GM18951 (cell line): ENCODE measurements around the gene ARHGAP22.

Source experiments
- POLR2A ChIP-seq: IDR thresholded peaks from 4 replicates; pipeline ENCODE4 v1.6.1; 2011; ENCODE audit warnings: mild to moderate bottlenecking; ENCODE audit not compliant: insufficient read length, insufficient read depth; ENCODE audit errors: extremely low read depth
- in situ Hi-C: fragments of 300-500 bp; cut with MboI; formaldehyde crosslinking; loops from one replicate; pipeline ENCODE4 v1.12.0; 2022; ENCODE audit warnings: low sequenced_read_pairs, mixed read lengths, inconsistent platforms; ENCODE audit not compliant: unreplicated experiment

ARHGAP22 gene

GRCh38 chr10:48543182-48543844 lies 61.6 kb downstream of the ARHGAP22 start:
- no peak for TF ChIP-seq POLR2A
- in situ Hi-C loops, result no loop called here

- in situ Hi-C loops, result no loop called here
- TF ChIP-seq POLR2A, result no peak
These were observed 62.2 kb downstream of the ARHGAP22 start for GRCh38 chr10:48542471-48543181.

GRCh38 chr10:48541144-48541795 lies 63.6 kb downstream of the ARHGAP22 start:
- no peak for TF ChIP-seq POLR2A
- in situ Hi-C loops, result no loop called here

- in situ Hi-C loops, result no loop called here
- TF ChIP-seq POLR2A, result no peak
These were observed 66.3 kb downstream of the ARHGAP22 start for GRCh38 chr10:48538611-48539010.

- in situ Hi-C loops, result no loop called here
- no peak for TF ChIP-seq POLR2A
These were observed 67.7 kb downstream of the ARHGAP22 start for GRCh38 chr10:48536916-48537890.

- no peak for TF ChIP-seq POLR2A
- in situ Hi-C loops, result no loop called here
These were observed 68.7 kb downstream of the ARHGAP22 start for GRCh38 chr10:48536156-48536500.

- in situ Hi-C loops, result no loop called here
These were observed 69.3 kb downstream of the ARHGAP22 start for GRCh38 chr10:48535416-48536155.

GRCh38 chr10:48533951-48534720 lies 70.7 kb downstream of the ARHGAP22 start:
- in situ Hi-C loops, result no loop called here
- TF ChIP-seq POLR2A, result no peak

More at GRCh38 chr10:48535416-48536155, 69.3 kb downstream of the ARHGAP22 start:
- TF ChIP-seq POLR2A, result no peak

- in situ Hi-C loops, result no loop called here
These were observed 71.3 kb downstream of the ARHGAP22 start for GRCh38 chr10:48533540-48533939.

GRCh38 chr10:48531486-48531885 lies 73.4 kb downstream of the ARHGAP22 start:
- in situ Hi-C loops, result no loop called here
- TF ChIP-seq POLR2A, result no peak

More at GRCh38 chr10:48533540-48533939, 71.3 kb downstream of the ARHGAP22 start:
- TF ChIP-seq POLR2A, result no peak

- no peak for TF ChIP-seq POLR2A
- in situ Hi-C loops, result no loop called here
These were observed 75.5 kb downstream of the ARHGAP22 start for GRCh38 chr10:48529331-48529730.

GRCh38 chr10:48527756-48528155 lies 77.1 kb downstream of the ARHGAP22 start:
- in situ Hi-C loops, result no loop called here
- no peak for TF ChIP-seq POLR2A
